Thoracic aorta (tissue), 2 donors: ENCODE results near the gene GPSM1. TPM values are rescaled to one million over a fixed set of nuclear protein-coding genes. Genes with fewer than 3 reads are reported as not detected.

Source experiments
- ATAC-seq: fragments of 150-250 bp; one replicate; pipeline ENCODE4 v1.8.0; 2017; ENCODE audit warnings: low read depth; ENCODE audit not compliant: insufficient number of reproducible peaks, low FRiP score
- DNase-seq: peaks from one replicate; pipeline ENCODE4 v3.0.0-alpha.2; 2020; ENCODE audit warnings: low spot score
- H3K27ac ChIP-seq, 2 donors: fragments of 200-600 bp; sonication (generic); 1 replicate in 1 of 2; 2 replicates in 1 of 2; pipeline ENCODE4 v1.5.1; 2016; ENCODE audit warnings: mild to moderate bottlenecking in 2 of 2, moderate library complexity in 2 of 2
- H3K27me3 ChIP-seq: fragments of 200-600 bp; sonication (generic); replicated peaks from 2 replicates; pipeline ENCODE4 v1.6.0; 2016; ENCODE audit warnings: mild to moderate bottlenecking; ENCODE audit not compliant: insufficient read depth
- H3K36me3 ChIP-seq: fragments of 200-600 bp; sonication (generic); one replicate; pipeline ENCODE4 v1.5.1; 2016
- H3K4me1 ChIP-seq, 2 donors: fragments of 200-600 bp; sonication (generic); 1 replicate in 1 of 2; 2 replicates in 1 of 2; pipeline versions ENCODE4 v1.5.1 to v1.6.0; 2016; ENCODE audit warnings: low read depth in 2 of 2, mild to moderate bottlenecking in 1 of 2; ENCODE audit not compliant: control insufficient read depth in 1 of 2
- H3K4me3 ChIP-seq: fragments of 200-600 bp; sonication (generic); 2 replicates; pipeline ENCODE4 v1.5.1; 2016; ENCODE audit warnings: mild to moderate bottlenecking
- H3K9me3 ChIP-seq: fragments of 200-600 bp; sonication (generic); 2 replicates; pipeline ENCODE4 v1.5.1; 2016
- CTCF ChIP-seq: fragments of 200-600 bp; sonication (generic); IDR thresholded peaks from one replicate; pipeline ENCODE4 v1.5.1; 2019; ENCODE audit warnings: antibody characterized with exemption
- total RNA-seq, 2 donors: library from RNA; depleted of rRNA; stranded (reverse); fragments of >200 nt; gene quantifications; one replicate each; pipeline versions ENCODE4 v1.1.0 to v1.2.3, GENCODE V29; 2016

Gene GPSM1
- total RNA-seq, 2 donors from 2014 or later, result 29.2 to 33.6 TPM

DNA sequence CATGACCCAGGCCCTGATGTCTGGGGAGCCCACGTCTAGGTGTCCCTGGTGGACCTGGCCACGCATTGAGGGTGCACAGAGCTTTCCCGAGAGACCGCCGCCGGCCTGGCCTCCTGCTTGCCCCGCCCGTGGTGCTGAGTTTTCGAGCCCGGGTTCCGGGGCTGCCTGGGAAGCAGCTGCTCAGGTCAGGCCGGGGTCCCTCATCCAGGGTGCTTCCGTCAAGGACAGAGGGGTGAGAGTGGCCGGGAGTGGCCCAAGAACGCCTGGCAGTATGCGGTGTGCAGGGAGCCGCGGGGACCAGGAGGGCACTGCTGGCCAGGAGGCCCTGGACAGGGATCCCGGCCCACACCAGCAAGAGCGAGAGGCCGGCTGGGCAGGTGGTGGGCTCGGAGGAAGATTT lies 43.0 kb upstream of the GPSM1 start:
- no peaks in the 10 kb centered on the region for H3K36me3 ChIP-seq
- no peaks in the 10 kb centered on the region for H3K9me3 ChIP-seq
- H3K27me3 ChIP-seq, result no peaks in the 10 kb centered on the region
- no peak for TF ChIP-seq CTCF
- H3K27ac ChIP-seq, result no peak overlapping the region
- H3K4me3 ChIP-seq, result no peak overlapping the region
- ATAC-seq (no peak), DNase-seq (no peak)
- peaks cover 0 to 10% of the 10 kb centered on the region in 2 donors for H3K4me1 ChIP-seq

DNA sequence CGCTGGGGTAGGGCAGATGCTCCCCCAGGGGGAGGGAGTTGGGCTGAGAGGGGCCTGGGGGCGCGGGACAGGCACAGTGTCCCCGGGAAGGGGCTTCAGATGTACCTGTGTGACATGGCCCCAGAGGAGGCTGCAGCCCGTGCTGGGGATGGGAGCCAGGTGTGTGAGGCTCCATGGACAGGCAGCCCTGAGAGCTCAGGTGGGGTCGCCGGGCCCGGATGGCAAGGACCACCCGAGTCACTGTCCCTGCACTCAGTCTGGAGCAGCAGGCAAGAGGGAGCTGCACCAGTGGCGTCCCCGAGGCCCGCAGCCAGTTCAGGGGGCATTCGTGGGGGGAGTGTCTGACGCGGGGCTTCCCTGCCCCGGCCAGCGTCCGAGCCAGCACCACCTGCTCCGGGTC lies 42.4 kb upstream of the GPSM1 start:
- no peak for ATAC-seq
- H3K36me3 ChIP-seq, result no peaks in the 10 kb centered on the region
- no peaks in the 10 kb centered on the region for H3K9me3 ChIP-seq
- H3K27me3 ChIP-seq, result no peaks in the 10 kb centered on the region
- H3K4me3 ChIP-seq, result no peak overlapping the region
- TF ChIP-seq CTCF, result no peak
- peaks cover 0 to 10% of the 10 kb centered on the region in 2 donors for H3K4me1 ChIP-seq
- no peak overlapping the region for H3K27ac ChIP-seq
- no peak for DNase-seq

GRCh38 chr9:136285501-136286358 lies 41.6 kb upstream of the GPSM1 start:
- H3K9me3 ChIP-seq, result no peaks in the 10 kb centered on the region
- no peak for TF ChIP-seq CTCF
- no peak overlapping the region for H3K4me3 ChIP-seq
- H3K4me1 ChIP-seq, result peaks cover 0 to 10% of the 10 kb centered on the region in 2 donors
- no peak for ATAC-seq
- DNase-seq, result no peak
- no peaks in the 10 kb centered on the region for H3K27me3 ChIP-seq
- H3K27ac ChIP-seq, result no peak overlapping the region
- H3K36me3 ChIP-seq, result no peaks in the 10 kb centered on the region

DNA sequence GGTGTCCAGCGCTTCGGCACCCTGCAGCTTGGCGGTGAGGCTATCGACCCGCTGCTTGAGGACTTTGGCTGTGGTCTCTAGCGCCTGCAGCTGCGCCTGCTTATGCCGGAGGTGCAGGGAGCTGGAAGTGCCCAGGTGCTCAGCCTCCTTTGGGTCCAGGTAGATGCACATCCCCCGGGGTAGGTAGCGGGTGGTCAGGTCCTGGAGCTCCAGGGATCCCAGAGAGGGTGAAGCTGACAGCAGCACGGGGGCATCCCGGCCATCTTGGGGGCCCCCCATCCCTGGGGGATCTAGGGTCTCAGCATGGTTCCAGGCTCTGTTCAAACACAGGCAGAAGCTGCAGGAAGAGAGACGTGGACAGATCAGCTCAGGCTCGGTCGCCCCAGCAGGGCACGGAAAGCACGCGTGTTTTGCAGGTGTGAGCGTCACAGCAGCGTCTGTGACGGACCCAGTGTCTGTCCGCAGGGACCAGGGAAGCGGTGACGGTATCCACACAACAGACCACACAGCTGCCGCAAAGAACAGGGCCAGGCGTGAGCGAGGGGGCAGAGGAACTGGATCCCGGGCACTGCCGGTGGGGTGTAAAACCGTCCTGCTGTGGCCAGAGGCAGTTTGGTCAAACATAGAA lies 40.9 kb upstream of the GPSM1 start:
- Histone ChIP-seq H3K27ac (no peak overlapping the region), H3K9me3 (no peaks in the 10 kb centered on the region), H3K4me3 (no peak overlapping the region), H3K36me3 (no peaks in the 10 kb centered on the region), H3K27me3 (no peaks in the 10 kb centered on the region), H3K4me1 (peaks cover 0 to 10% of the 10 kb centered on the region in 2 donors)
- no peak for TF ChIP-seq CTCF
- no peak for DNase-seq
- ATAC-seq, result no peak

GRCh38 chr9:136286987-136287379 lies 40.4 kb upstream of the GPSM1 start:
- Histone ChIP-seq H3K27me3 (no peaks in the 10 kb centered on the region), H3K4me3 (no peak overlapping the region), H3K27ac (no peak overlapping the region), H3K9me3 (no peaks in the 10 kb centered on the region), H3K36me3 (no peaks in the 10 kb centered on the region), H3K4me1 (peaks cover 0 to 10% of the 10 kb centered on the region in 2 donors)
- no peak for TF ChIP-seq CTCF
- DNase-seq (no peak), ATAC-seq (no peak)
